ENCODE results near the gene DPH6. TPM values are rescaled to one million over a fixed set of nuclear protein-coding genes. Genes with fewer than 3 reads are reported as not detected.

DPH6 gene
- total and polyA plus RNA-seq, 7 donors: 5.5 to 26.0 (median 18.0) TPM

DNA sequence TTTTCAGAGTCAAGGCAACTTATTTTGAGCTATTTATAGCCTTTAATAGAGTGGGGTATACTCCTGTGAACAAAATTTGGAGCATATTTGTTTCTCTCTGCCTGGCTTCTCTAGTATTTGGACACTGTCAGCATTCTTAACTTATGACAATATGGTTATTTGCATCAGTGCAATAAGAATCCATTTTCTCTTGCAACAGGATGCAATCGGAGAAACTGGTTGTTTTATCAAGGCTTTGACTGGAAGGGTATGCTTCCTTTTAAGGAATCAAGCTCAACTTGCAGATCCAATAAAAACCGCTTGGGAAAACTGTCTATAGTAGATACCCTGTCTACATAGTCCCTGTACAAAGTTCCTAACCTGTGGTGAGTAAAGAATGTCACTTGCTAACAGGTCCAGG, 106.7 kb downstream of the DPH6 start:
- Histone ChIP-seq H3K4me3 (no peak overlapping the region), H3K9me3 (no peaks in the 10 kb centered on the region), H3K27me3 (ENCODE audit: insufficient read depth in 3 of 3, low read length in 2 of 3) (no peaks in the 10 kb centered on the region), H3K4me1 (no peaks in the 10 kb centered on the region), H3K27ac (no peak overlapping the region), H3K36me3 (ENCODE audit: insufficient read depth in 1 of 2, low read depth in 1 of 2) (no peaks in the 10 kb centered on the region)
- DNase-seq (no peak), ATAC-seq (no peak)
- intact Hi-C loops (cut with DNase I): no loop called here
- 62 to 70% (median 65%) methylated on average over 2 of the region's 2 CpGs for WGBS, 3 donors
- TF ChIP-seq, protein P1, sequence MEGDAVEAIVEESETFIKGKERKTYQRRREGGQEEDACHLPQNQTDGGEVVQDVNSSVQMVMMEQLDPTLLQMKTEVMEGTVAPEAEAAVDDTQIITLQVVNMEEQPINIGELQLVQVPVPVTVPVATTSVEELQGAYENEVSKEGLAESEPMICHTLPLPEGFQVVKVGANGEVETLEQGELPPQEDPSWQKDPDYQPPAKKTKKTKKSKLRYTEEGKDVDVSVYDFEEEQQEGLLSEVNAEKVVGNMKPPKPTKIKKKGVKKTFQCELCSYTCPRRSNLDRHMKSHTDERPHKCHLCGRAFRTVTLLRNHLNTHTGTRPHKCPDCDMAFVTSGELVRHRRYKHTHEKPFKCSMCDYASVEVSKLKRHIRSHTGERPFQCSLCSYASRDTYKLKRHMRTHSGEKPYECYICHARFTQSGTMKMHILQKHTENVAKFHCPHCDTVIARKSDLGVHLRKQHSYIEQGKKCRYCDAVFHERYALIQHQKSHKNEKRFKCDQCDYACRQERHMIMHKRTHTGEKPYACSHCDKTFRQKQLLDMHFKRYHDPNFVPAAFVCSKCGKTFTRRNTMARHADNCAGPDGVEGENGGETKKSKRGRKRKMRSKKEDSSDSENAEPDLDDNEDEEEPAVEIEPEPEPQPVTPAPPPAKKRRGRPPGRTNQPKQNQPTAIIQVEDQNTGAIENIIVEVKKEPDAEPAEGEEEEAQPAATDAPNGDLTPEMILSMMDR (IDR thresholded peaks at IDR 0.05): no peak

DNA sequence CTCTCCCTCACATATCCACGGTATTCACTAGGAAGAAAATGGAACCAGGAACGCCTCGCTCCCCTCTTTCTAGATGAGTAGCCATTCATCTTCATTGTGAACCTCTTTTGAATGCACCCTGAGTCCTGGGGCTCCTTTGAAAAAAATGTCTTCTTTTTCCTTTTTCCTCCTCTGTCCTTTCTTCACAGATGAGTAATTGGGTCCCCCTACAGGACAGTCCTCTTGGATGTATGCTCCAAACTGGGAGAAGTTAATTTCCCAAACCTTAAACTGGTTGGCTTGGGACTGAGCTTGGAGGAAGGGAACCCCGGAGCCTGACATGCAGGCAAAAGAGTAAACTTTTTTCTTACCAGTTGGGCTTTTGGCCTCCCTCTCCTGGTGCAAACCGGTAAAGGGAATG, 108.8 kb downstream of the DPH6 start:
- DNase-seq: no peak
- intact Hi-C loops (cut with DNase I): no loop called here

DNA sequence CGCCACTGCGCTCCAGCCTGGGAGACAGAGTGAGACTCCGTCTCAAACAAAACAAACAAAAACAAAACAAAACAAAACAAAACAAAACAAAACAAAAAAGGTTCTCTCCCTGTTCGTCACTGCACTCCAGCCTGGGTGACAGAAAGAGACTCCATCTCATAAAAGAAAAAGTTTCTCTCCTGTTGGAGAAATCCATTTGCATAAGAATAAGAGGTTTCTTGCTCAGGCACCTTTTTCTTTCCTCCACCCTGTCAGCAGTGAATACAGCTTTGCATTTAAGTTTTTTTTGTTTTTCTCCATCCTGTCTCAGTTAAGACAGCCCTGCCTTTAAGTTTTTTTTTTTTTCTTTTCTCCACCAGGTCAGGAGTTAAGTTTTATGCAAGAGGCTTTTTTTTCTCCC, 109.5 kb downstream of the DPH6 start:
- no peaks in the 10 kb centered on the region for H3K4me1 ChIP-seq
- no peaks in the 10 kb centered on the region for H3K27me3 ChIP-seq (ENCODE audit: insufficient read depth in 3 of 3, low read length in 2 of 3)
- intact Hi-C loops (cut with DNase I): no loop called here
- H3K27ac ChIP-seq: no peak overlapping the region
- DNase-seq (no peak), ATAC-seq (no peak)
- no peaks in the 10 kb centered on the region for H3K36me3 ChIP-seq (ENCODE audit: insufficient read depth in 1 of 2, low read depth in 1 of 2)
- H3K4me3 ChIP-seq: no peak overlapping the region
- H3K9me3 ChIP-seq: no peaks in the 10 kb centered on the region
- WGBS, 3 donors: 97 to 100% (median 99%) methylated on average over 4 of the region's 4 CpGs
- TF ChIP-seq, protein P1 (IDR thresholded peaks at IDR 0.05): no peak

More for the DNA sequence above, 108.8 kb downstream of the DPH6 start:
- no peak for ATAC-seq
- H3K4me3 ChIP-seq: no peak overlapping the region
- no peaks in the 10 kb centered on the region for H3K9me3 ChIP-seq
- no peaks in the 10 kb centered on the region for H3K27me3 ChIP-seq (ENCODE audit: insufficient read depth in 3 of 3, low read length in 2 of 3)
- TF ChIP-seq, protein P1 (IDR thresholded peaks at IDR 0.05): no peak
- H3K27ac ChIP-seq: no peak overlapping the region
- no peaks in the 10 kb centered on the region for H3K4me1 ChIP-seq
- no peaks in the 10 kb centered on the region for H3K36me3 ChIP-seq (ENCODE audit: insufficient read depth in 1 of 2, low read depth in 1 of 2)
- 89 to 98% (median 96%) methylated on average over 5 of the region's 5 CpGs for WGBS, 3 donors

DNA sequence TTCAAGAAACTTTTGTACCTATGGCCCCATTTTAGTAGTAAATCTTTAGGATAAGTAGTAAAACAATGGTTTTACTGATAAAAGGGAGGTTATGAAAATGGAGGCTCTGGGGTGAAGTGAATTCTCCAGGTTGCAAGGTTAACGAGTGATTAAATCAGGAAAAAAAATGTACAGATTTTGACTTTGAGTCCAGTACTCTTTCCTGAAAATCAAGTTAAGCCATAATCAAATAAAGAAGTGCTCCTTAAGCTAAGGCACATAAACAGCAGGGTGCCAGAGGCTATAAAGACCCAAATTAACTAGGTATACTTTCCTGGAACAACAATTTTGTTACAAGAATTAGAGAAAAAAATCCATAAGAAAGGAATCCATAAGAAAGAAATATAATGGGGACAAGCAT, 114.7 kb downstream of the DPH6 start:
- no peak overlapping the region for H3K4me3 ChIP-seq
- ATAC-seq: no peak
- WGBS, 3 donors: 99 to 100% (median 100%) methylated on average over 1 of the region's 1 CpG

DNA sequence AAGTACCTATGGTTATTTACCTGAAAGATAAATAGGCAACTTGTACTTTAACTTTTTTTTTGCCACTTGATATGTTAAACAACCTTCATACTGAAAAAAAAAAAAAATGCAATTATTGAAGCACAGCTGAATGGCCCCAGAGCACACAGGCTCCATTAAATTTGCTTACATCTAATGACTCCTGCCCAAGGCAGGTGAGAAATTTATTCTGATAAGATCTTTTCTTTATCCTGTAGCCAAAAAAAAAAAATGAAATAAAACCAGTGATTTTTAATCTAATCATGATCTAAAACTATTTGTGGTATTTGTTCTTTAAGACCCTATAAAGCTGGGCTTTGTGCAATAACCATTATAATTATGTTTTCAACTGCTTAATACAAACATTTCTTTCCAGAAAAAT, 115.7 kb downstream of the DPH6 start:
- TF ChIP-seq, protein P1 (IDR thresholded peaks at IDR 0.05): no peak
- H3K4me1 ChIP-seq: no peaks in the 10 kb centered on the region
- H3K27me3 ChIP-seq (ENCODE audit: insufficient read depth in 3 of 3, low read length in 2 of 3): no peaks in the 10 kb centered on the region
- H3K36me3 ChIP-seq (ENCODE audit: insufficient read depth in 1 of 2, low read depth in 1 of 2): no peaks in the 10 kb centered on the region
- intact Hi-C loops (cut with DNase I): no loop called here
- no peak overlapping the region for H3K4me3 ChIP-seq
- no peaks in the 10 kb centered on the region for H3K9me3 ChIP-seq
- H3K27ac ChIP-seq: no peak overlapping the region
- ATAC-seq (no peak), DNase-seq (no peak)

More for the DNA sequence above, 114.7 kb downstream of the DPH6 start:
- no peak for DNase-seq
- TF ChIP-seq, protein P1 (IDR thresholded peaks at IDR 0.05): no peak
- intact Hi-C loops (cut with DNase I): no loop called here
- Histone ChIP-seq H3K27me3 (ENCODE audit: insufficient read depth in 3 of 3, low read length in 2 of 3) (no peaks in the 10 kb centered on the region), H3K4me1 (no peaks in the 10 kb centered on the region), H3K9me3 (no peaks in the 10 kb centered on the region), H3K36me3 (ENCODE audit: insufficient read depth in 1 of 2, low read depth in 1 of 2) (no peaks in the 10 kb centered on the region), H3K27ac (no peak overlapping the region)

Data from psoas muscle (tissue), 8 donors.